Measurements from ENCODE around the gene FCHO2.

Gene FCHO2

DNA sequence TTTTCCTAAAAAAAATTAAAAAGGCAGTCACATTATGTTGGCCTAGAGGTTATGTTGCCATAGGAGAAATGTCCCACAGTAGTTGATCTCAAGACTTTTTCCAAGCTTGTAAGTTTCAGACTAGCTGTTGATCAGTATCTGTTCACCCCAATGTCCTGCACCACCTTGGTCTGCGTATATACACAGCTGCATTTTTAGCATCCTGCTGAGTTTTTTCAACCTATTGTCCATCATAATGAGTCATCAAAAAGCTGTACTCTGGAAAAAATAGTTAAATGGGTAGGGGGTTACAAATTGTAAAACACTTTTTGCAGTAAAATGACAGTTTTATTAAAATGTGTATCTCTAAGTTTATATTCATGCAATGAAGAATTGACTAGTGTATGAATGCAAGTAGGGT, 111.4 kb downstream of the FCHO2 start:
- no peaks in the 10 kb centered on the region for H3K36me3 ChIP-seq (ENCODE audit: control insufficient read depth, insufficient read depth, low read length)
- no peak overlapping the region for H3K4me3 ChIP-seq (replicated peaks; ENCODE audit: low read depth, low read length)
- TF ChIP-seq, protein P1, sequence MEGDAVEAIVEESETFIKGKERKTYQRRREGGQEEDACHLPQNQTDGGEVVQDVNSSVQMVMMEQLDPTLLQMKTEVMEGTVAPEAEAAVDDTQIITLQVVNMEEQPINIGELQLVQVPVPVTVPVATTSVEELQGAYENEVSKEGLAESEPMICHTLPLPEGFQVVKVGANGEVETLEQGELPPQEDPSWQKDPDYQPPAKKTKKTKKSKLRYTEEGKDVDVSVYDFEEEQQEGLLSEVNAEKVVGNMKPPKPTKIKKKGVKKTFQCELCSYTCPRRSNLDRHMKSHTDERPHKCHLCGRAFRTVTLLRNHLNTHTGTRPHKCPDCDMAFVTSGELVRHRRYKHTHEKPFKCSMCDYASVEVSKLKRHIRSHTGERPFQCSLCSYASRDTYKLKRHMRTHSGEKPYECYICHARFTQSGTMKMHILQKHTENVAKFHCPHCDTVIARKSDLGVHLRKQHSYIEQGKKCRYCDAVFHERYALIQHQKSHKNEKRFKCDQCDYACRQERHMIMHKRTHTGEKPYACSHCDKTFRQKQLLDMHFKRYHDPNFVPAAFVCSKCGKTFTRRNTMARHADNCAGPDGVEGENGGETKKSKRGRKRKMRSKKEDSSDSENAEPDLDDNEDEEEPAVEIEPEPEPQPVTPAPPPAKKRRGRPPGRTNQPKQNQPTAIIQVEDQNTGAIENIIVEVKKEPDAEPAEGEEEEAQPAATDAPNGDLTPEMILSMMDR (IDR thresholded peaks at IDR 0.05; ENCODE audit: insufficient read depth, low read length, poor library complexity, severe bottlenecking) = no peak
- H3K27me3 ChIP-seq (replicated peaks; ENCODE audit: control insufficient read depth, insufficient read depth, low read length) = no peaks in the 10 kb centered on the region
- DNase-seq (ENCODE audit: extremely low read depth, insufficient read length) = no peak

DNA sequence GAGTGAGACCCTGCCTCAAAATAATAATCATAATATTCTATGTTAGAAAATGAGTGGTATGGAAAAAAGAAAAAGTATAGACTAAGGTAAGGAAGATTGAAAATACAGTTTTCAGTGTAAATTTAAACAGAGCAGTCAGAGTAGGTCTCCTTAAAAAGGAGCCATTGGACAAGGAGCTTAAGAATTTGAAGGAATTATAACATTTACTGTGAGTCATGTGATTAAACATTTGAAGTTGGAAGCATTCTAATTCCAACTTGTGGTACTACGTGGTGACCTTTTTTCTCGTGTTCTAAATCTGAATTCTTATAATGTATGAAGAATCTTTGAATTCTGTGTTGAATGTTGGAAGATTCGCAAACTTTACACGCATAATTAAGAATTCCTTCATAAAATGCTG, 125.3 kb downstream of the FCHO2 start:
- no peak for DNase-seq (ENCODE audit: extremely low read depth, insufficient read length)
- no peak overlapping the region for H3K4me3 ChIP-seq (replicated peaks; ENCODE audit: low read depth, low read length)
- no peaks in the 10 kb centered on the region for H3K27me3 ChIP-seq (replicated peaks; ENCODE audit: control insufficient read depth, insufficient read depth, low read length)
- no peaks in the 10 kb centered on the region for H3K36me3 ChIP-seq (ENCODE audit: control insufficient read depth, insufficient read depth, low read length)
- TF ChIP-seq, protein P1 (IDR thresholded peaks at IDR 0.05; ENCODE audit: insufficient read depth, low read length, poor library complexity, severe bottlenecking) = no peak

DNA sequence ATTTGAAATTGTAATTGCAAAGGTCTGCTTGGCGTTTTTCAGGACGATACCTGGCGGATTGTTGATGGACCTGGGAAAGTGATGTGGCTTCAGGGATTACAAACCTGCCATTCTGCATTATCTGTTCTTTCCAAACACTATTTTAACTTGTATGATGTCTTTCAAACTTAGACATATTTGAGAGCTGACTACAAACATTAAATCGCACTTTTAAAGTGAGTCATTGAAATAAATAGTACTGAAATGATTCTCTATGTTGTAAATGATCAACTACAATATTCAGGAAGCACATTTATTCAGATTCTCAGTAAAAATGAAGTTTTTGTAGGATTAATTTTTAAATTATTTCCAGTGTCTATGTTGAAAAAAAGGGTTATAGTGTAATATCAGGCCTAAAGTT, 132.2 kb downstream of the FCHO2 start:
- DNase-seq (ENCODE audit: extremely low read depth, insufficient read length) = no peak
- TF ChIP-seq, protein P1 (IDR thresholded peaks at IDR 0.05; ENCODE audit: insufficient read depth, low read length, poor library complexity, severe bottlenecking) = no peak
- no peaks in the 10 kb centered on the region for H3K36me3 ChIP-seq (ENCODE audit: control insufficient read depth, insufficient read depth, low read length)
- no peaks in the 10 kb centered on the region for H3K27me3 ChIP-seq (replicated peaks; ENCODE audit: control insufficient read depth, insufficient read depth, low read length)
- H3K4me3 ChIP-seq (replicated peaks; ENCODE audit: low read depth, low read length) = no peak overlapping the region

DNA sequence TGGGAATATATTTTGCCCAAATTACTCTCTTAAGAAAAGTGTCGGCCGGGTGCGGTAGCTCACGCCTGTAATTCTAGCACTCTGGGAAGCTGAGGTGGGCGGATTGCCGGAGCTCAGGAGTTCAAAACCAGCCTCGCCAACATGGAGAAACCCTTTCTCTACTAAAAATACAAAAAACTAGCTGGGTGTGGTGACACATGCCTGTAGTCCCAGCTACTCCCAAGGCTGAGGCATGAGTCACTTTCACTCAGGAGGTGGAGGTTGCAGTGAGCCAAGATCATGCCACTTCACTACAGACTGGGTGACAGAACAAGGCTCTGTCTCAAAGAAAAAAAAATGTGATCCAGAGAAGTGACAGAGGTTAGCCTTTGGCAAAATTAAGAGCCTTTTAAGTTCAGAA, 138.1 kb downstream of the FCHO2 start:
- H3K27me3 ChIP-seq (replicated peaks; ENCODE audit: control insufficient read depth, insufficient read depth, low read length) = no peaks in the 10 kb centered on the region
- TF ChIP-seq, protein P1 (IDR thresholded peaks at IDR 0.05; ENCODE audit: insufficient read depth, low read length, poor library complexity, severe bottlenecking) = no peak
- no peak overlapping the region for H3K4me3 ChIP-seq (replicated peaks; ENCODE audit: low read depth, low read length)
- no peaks in the 10 kb centered on the region for H3K36me3 ChIP-seq (ENCODE audit: control insufficient read depth, insufficient read depth, low read length)
- DNase-seq (ENCODE audit: extremely low read depth, insufficient read length) = no peak

DNA sequence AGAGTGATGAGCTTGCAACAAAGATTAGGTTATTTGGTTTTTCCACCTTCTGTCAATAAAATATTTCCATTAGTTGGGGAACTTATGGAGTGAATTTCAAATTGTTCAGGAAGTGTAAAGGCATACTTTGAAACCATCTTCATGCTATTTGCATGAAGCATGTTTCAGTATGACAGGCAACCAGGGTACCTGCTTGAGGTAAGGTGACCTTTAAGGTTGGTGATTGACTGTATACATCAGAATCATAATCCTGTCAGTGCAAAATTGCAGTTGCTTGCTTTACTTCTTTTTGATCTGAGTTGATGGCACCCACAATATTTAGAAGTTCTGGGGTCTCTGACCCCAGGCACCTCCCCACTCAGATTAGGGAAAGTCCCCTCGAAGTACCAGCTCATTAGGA, 138.6 kb downstream of the FCHO2 start:
- no peak for DNase-seq (ENCODE audit: extremely low read depth, insufficient read length)
- Histone ChIP-seq H3K4me3 (replicated peaks; ENCODE audit: low read depth, low read length) (no peak overlapping the region), H3K36me3 (ENCODE audit: control insufficient read depth, insufficient read depth, low read length) (no peaks in the 10 kb centered on the region), H3K27me3 (replicated peaks; ENCODE audit: control insufficient read depth, insufficient read depth, low read length) (no peaks in the 10 kb centered on the region)
- TF ChIP-seq, protein P1 (IDR thresholded peaks at IDR 0.05; ENCODE audit: insufficient read depth, low read length, poor library complexity, severe bottlenecking) = no peak

DNA sequence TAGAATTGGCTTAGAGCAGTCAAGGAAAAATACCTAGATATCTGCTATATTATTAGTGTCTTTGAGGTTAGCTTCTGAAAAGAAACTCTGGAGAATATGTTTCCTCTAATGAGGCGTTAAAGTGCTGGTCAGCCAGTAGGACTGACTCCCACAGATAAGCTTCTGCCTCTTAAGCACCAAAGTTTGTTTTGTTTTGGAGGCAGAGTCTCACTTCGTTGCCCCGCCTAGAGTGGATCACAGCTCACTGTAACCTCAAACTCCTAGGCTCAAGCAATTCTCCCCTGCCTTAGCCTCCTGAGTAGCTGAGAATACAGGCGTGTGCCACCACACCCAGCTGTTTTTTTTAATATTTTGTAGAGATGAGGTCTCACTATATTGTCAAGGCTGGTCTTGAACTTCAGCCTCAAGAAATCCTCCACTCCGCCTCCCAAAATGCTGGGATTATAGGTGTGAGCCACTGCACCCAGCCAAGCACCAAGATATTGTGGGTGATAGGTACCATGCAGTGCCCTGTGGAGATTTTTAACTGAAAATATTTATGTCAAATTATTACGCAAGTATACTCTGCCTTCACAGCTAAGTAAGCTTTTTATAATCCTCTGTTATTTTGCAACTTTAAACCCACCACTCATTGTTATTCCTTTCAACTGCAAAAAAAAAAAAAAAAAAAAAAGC, 139.9 kb downstream of the FCHO2 start:
- H3K36me3 ChIP-seq (ENCODE audit: control insufficient read depth, insufficient read depth, low read length) = no peaks in the 10 kb centered on the region
- no peaks in the 10 kb centered on the region for H3K27me3 ChIP-seq (replicated peaks; ENCODE audit: control insufficient read depth, insufficient read depth, low read length)
- TF ChIP-seq, protein P1 (IDR thresholded peaks at IDR 0.05; ENCODE audit: insufficient read depth, low read length, poor library complexity, severe bottlenecking) = no peak
- H3K4me3 ChIP-seq (replicated peaks; ENCODE audit: low read depth, low read length) = no peak overlapping the region
- DNase-seq (ENCODE audit: extremely low read depth, insufficient read length) = no peak
